HG03097 (cell line): Measurements from ENCODE around the gene KCNK10.
"Not testable (repeated sequence)": the region's sequence is repeated elsewhere in the genome, so short reads cannot be mapped to it uniquely, and the experiment has no call there.

ENCODE experiments used
- ATAC-seq: cut with Tn5 transposase; IDR thresholded peaks from one replicate; pipeline ENCODE4 v1.9.1; 2021; ENCODE audit not compliant: unreplicated experiment, low FRiP score

Gene KCNK10

GRCh38 chr14:88272390-88273269 is 50.4 kb downstream of the KCNK10 start:
- no peak for ATAC-seq

- no peak for ATAC-seq
Measured at GRCh38 chr14:88271205-88271604, 51.9 kb downstream of the KCNK10 start.

GRCh38 chr14:88270776-88271175 is 52.3 kb downstream of the KCNK10 start:
- no peak for ATAC-seq

- no peak for ATAC-seq
Measured at GRCh38 chr14:88269806-88270420, 53.2 kb downstream of the KCNK10 start.

- no peak for ATAC-seq
Measured at GRCh38 chr14:88266474-88266873, 56.6 kb downstream of the KCNK10 start.

GRCh38 chr14:88264116-88264515 is 59.0 kb downstream of the KCNK10 start:
- ATAC-seq, result no peak

GRCh38 chr14:88261302-88261701 is 61.8 kb downstream of the KCNK10 start:
- not testable (repeated sequence) for ATAC-seq

GRCh38 chr14:88258021-88258420 is 65.0 kb downstream of the KCNK10 start:
- ATAC-seq, result no peak

GRCh38 chr14:88256997-88257950 is 65.8 kb downstream of the KCNK10 start:
- ATAC-seq, result no peak

GRCh38 chr14:88255798-88256197 is 67.3 kb downstream of the KCNK10 start:
- no peak for ATAC-seq

GRCh38 chr14:88255196-88255595 is 67.9 kb downstream of the KCNK10 start:
- no peak for ATAC-seq

GRCh38 chr14:88252498-88252897 is 70.6 kb downstream of the KCNK10 start:
- no peak for ATAC-seq

GRCh38 chr14:88251650-88252049 is 71.4 kb downstream of the KCNK10 start:
- no peak for ATAC-seq

GRCh38 chr14:88249266-88249665 is 73.8 kb downstream of the KCNK10 start:
- ATAC-seq, result no peak

- no peak for ATAC-seq
Measured at GRCh38 chr14:88248606-88249005, 74.5 kb downstream of the KCNK10 start.

- ATAC-seq, result no peak
Measured at GRCh38 chr14:88247228-88247627, 75.8 kb downstream of the KCNK10 start.

- ATAC-seq, result no peak
Measured at GRCh38 chr14:88245321-88245720, 77.7 kb downstream of the KCNK10 start.

- no peak for ATAC-seq
Measured at GRCh38 chr14:88243946-88244345, 79.1 kb downstream of the KCNK10 start.

GRCh38 chr14:88242446-88242845 is 80.6 kb downstream of the KCNK10 start:
- no peak for ATAC-seq

GRCh38 chr14:88241810-88242209 is 81.3 kb downstream of the KCNK10 start:
- no peak for ATAC-seq

GRCh38 chr14:88234442-88234841 is 88.6 kb downstream of the KCNK10 start:
- ATAC-seq, result no peak
